Epithelial cell of esophagus (primary cell): ENCODE data around the gene AJUBA.

Experiments
- DNase-seq: peaks from one replicate; pipeline ENCODE4 v3.0.0; 2010; ENCODE audit warnings: low read depth
- H3K4me3 ChIP-seq: 2 replicates; pipeline ENCODE4 v1.5.1; 2011; ENCODE audit warnings: mild to moderate bottlenecking, low read length, control low read depth
- CTCF ChIP-seq: IDR thresholded peaks from 2 replicates; pipeline ENCODE4 v1.5.1; 2011; ENCODE audit warnings: low read depth, mild to moderate bottlenecking, low read length, control low read depth, inconsistent platforms; ENCODE audit not compliant: insufficient read depth; ENCODE audit errors: missing control alignments

The AJUBA gene

GRCh38 chr14:23023022-23023794 lies 40.9 kb upstream of the AJUBA start:
- TF ChIP-seq CTCF = no peak
- DNase-seq = no peak
- no peak overlapping the region for H3K4me3 ChIP-seq

- H3K4me3 ChIP-seq = no peak overlapping the region
Observed at GRCh38 chr14:23021889-23022442, 39.6 kb upstream of the AJUBA start.

GRCh38 chr14:23021434-23021833 lies 39.1 kb upstream of the AJUBA start:
- no peak overlapping the region for H3K4me3 ChIP-seq
- no peak for TF ChIP-seq CTCF
- no peak for DNase-seq

More at GRCh38 chr14:23021889-23022442, 39.6 kb upstream of the AJUBA start:
- no peak for TF ChIP-seq CTCF
- DNase-seq = no peak

- no peak for TF ChIP-seq CTCF
- no peak overlapping the region for H3K4me3 ChIP-seq
- DNase-seq = no peak
Observed at GRCh38 chr14:23020143-23021128, 38.1 kb upstream of the AJUBA start.

GRCh38 chr14:23018107-23018506 lies 35.8 kb upstream of the AJUBA start:
- H3K4me3 ChIP-seq = no peak overlapping the region
- no peak for TF ChIP-seq CTCF
- DNase-seq = no peak

GRCh38 chr14:23017091-23017490 lies 34.7 kb upstream of the AJUBA start:
- TF ChIP-seq CTCF = no peak
- no peak for DNase-seq
- H3K4me3 ChIP-seq = no peak overlapping the region
